Spleen (tissue), 11 donors: ENCODE results near the gene SNRPA1. TPM values are rescaled to one million over a fixed set of nuclear protein-coding genes. Genes with fewer than 3 reads are reported as not detected.

ENCODE experiments used
- DNase-seq: peaks from one replicate; pipeline ENCODE4 v3.0.0-alpha.2; 2020
- H3K27ac ChIP-seq, 8 donors: fragments of 200-600 bp; sonication (generic) in 7 of 8; 1 replicate in 4 of 8; 2 replicates in 4 of 8; pipeline versions ENCODE4 v1.5.0 to v1.8.0; 2016 to 2021; ENCODE audit warnings: inconsistent platforms in 4 of 8, mild to moderate bottlenecking in 4 of 8, moderate library complexity in 1 of 8
- H3K27me3 ChIP-seq, 7 donors: fragments of 200-600 bp; sonication (generic) in 6 of 7; replicated peaks in 1 of 7; 1 replicate in 4 of 7; 2 replicates in 3 of 7; pipeline versions ENCODE4 v1.5.0 to v1.8.0; 2016 to 2021; ENCODE audit warnings: inconsistent platforms in 3 of 7, mild to moderate bottlenecking in 1 of 7
- H3K36me3 ChIP-seq, 6 donors: fragments of 200-600 bp; sonication (generic) in 5 of 6; 1 replicate in 4 of 6; 2 replicates in 2 of 6; pipeline versions ENCODE4 v1.5.0 to v1.8.0; 2016 to 2021; ENCODE audit warnings: inconsistent platforms in 2 of 6
- H3K4me1 ChIP-seq, 6 donors: fragments of 200-600 bp; sonication (generic) in 5 of 6; 1 replicate in 3 of 6; 2 replicates in 3 of 6; pipeline versions ENCODE4 v1.5.0 to v1.8.0; 2016 to 2021; ENCODE audit warnings: inconsistent platforms in 3 of 6
- H3K4me3 ChIP-seq, 8 donors: fragments of 200-600 bp; sonication (generic) in 7 of 8; 1 replicate in 4 of 8; 2 replicates in 4 of 8; pipeline versions ENCODE4 v1.5.0 to v1.8.0; 2016 to 2021; ENCODE audit warnings: inconsistent platforms in 4 of 8, mild to moderate bottlenecking in 4 of 8, moderate library complexity in 2 of 8
- H3K9me3 ChIP-seq, 8 donors: fragments of 200-600 bp; sonication (generic) in 7 of 8; 1 replicate in 4 of 8; 2 replicates in 4 of 8; pipeline versions ENCODE4 v1.5.0 to v1.8.0; 2016 to 2021; ENCODE audit warnings: inconsistent platforms in 4 of 8
- CTCF ChIP-seq, 11 experiments: fragments of 200-600 bp in 7 of 11; fragments of 450-650 bp in 4 of 11; sonication (generic) in 4 of 11; IDR thresholded peaks in 8 of 11; conservative IDR thresholded peaks in 3 of 11; 1 replicate in 7 of 11; 2 replicates in 4 of 11; pipeline versions ENCODE4 v1.4.0 to v1.8.0; 2016 to 2021; ENCODE audit warnings: antibody characterized with exemption in 11 of 11, inconsistent platforms in 4 of 11, mild to moderate bottlenecking in 1 of 11
- POLR2A ChIP-seq, 3 donors: fragments of 450-650 bp; IDR thresholded peaks; one replicate each; pipeline ENCODE4 v1.5.1; 2017; ENCODE audit warnings: antibody characterized with exemption in 3 of 3, mild to moderate bottlenecking in 1 of 3
- POLR2AphosphoS5 ChIP-seq, 3 donors: sonication (generic); formaldehyde crosslinking; IDR thresholded peaks; one replicate each; pipeline ENCODE4 v1.5.1; 2017; ENCODE audit warnings: antibody characterized with exemption in 3 of 3
- WGBS, 5 donors: extraction: QIAGEN DNeasy Blood & Tissue Kit in 3 of 5; methylation state at CpG; one replicate each; pipeline versions ENCODE4 v1.1.5 to v1.1.7; 2013 to 2018; 5-methylcytosine and 5-hydroxymethylcytosine counted together
- intact Hi-C: fragments of 100-400 bp; cut with DNase I; formaldehyde crosslinking; loops from one replicate; pipeline ENCODE4 v1.15.0; 2023; ENCODE audit warnings: low total_unique reads
- polyA plus RNA-seq, 3 donors: library from polyadenylated mRNA; stranded (reverse); fragments of 200-250 nt; gene quantifications; one replicate each; pipeline ENCODE4 v1.2.1, GENCODE V29; 2013
- total RNA-seq, 7 donors: library from RNA; depleted of rRNA in 3 of 7; stranded (reverse); fragments of >200 nt in 3 of 7; fragmentation: NEBNext Ultra II Directional in 4 of 7; extraction: Animal tissue kit (Norgen Biotek cat#: 25700) in 4 of 7; gene quantifications; one replicate each; pipeline versions ENCODE4 v1.1.0 to v1.2.1, GENCODE V29; 2016 to 2021
- donor health status: healthy with polysubstance abuse.
- donor health status: DM: no; HTN: no; CAD: no; lungs with moderate emphysema.
- donor health status: DM: no; HTN: no; CAD: no.
- donor health status: Bipolar disorder and iron deficiency.
- donor health status: healthy.
- donor health status: DM: no; HTN: no; CAD: no.
- donor health status: DM: yes; HTN: yes; CAD: no.

The SNRPA1 gene
- total and polyA plus RNA-seq, 10 donors = 56.2 to 85.4 (median 74.6) TPM

GRCh38 chr15:101258238-101259144 lies 36.6 kb downstream of the SNRPA1 start:
- no peaks in the 10 kb centered on the region for H3K36me3 ChIP-seq
- no peaks in the 10 kb centered on the region for H3K27me3 ChIP-seq
- no peaks in the 10 kb centered on the region for H3K9me3 ChIP-seq
- no peak overlapping the region for H3K4me3 ChIP-seq
- 29 to 42% (median 41%) methylated on average over 8 to 11 of the region's 11 CpGs for WGBS, 5 donors
- intact Hi-C loops = loop anchor here (2.0 to 10.0 kb wide), 2 partner anchors 134 to 170 kb away; no protein-coding TSS in a partner anchor
- peak; percentile 75 for DNase-seq
- peaks cover 0 to 44% (median 23%) of the 10 kb centered on the region in 6 donors for H3K4me1 ChIP-seq
- TF ChIP-seq CTCF (IDR thresholded peaks at IDR 0.05 in 8 of 11, conservative IDR thresholded peaks at IDR 0.05 in 3 of 11) (peak; percentile 70 to 91 (median 85)), POLR2AphosphoS5 (IDR thresholded peaks at IDR 0.05) (no peak), POLR2A (IDR thresholded peaks at IDR 0.05) (no peak)
- no peak overlapping the region for H3K27ac ChIP-seq

GRCh38 chr15:101256757-101257156 lies 38.3 kb downstream of the SNRPA1 start:
- H3K4me3 ChIP-seq = no peak overlapping the region
- 90 to 95% (median 92%) methylated on average over 6 of the region's 6 CpGs for WGBS, 5 donors
- H3K36me3 ChIP-seq = no peaks in the 10 kb centered on the region
- intact Hi-C loops = loop anchor here (10.0 kb wide), 1 partner anchor 132 kb away; no protein-coding TSS in a partner anchor
- TF ChIP-seq POLR2AphosphoS5 (IDR thresholded peaks at IDR 0.05) (no peak), CTCF (IDR thresholded peaks at IDR 0.05 in 8 of 11, conservative IDR thresholded peaks at IDR 0.05 in 3 of 11) (peak in 2 of 11 experiments; percentile 7 to 8), POLR2A (IDR thresholded peaks at IDR 0.05) (no peak)
- no peak overlapping the region for H3K27ac ChIP-seq
- peaks cover 7 to 58% (median 35%) of the 10 kb centered on the region in 6 donors for H3K4me1 ChIP-seq
- no peaks in the 10 kb centered on the region for H3K9me3 ChIP-seq
- H3K27me3 ChIP-seq = no peaks in the 10 kb centered on the region
- no peak for DNase-seq

GRCh38 chr15:101255615-101256241 lies 39.3 kb downstream of the SNRPA1 start:
- no peak for TF ChIP-seq CTCF (IDR thresholded peaks at IDR 0.05 in 8 of 11, conservative IDR thresholded peaks at IDR 0.05 in 3 of 11)
- no peak for TF ChIP-seq POLR2A (IDR thresholded peaks at IDR 0.05)
- peak in 1 of 3 donors; percentile 62 for TF ChIP-seq POLR2AphosphoS5 (IDR thresholded peaks at IDR 0.05)
- Histone ChIP-seq H3K27ac (peak overlapping the region in 5 of 8 donors; percentile 28 to 54 (median 40)), H3K4me1 (peaks cover 7 to 60% (median 37%) of the 10 kb centered on the region in 6 donors), H3K9me3 (no peaks in the 10 kb centered on the region), H3K27me3 (no peaks in the 10 kb centered on the region), H3K36me3 (no peaks in the 10 kb centered on the region), H3K4me3 (no peak overlapping the region)
- WGBS, 5 donors = 32 to 39% (median 37%) methylated on average over 8 of the region's 8 CpGs
- intact Hi-C loops = loop anchor here (10.0 kb wide), 1 partner anchor 131 kb away; no protein-coding TSS in a partner anchor
- DNase-seq = no peak
